HT1080 (cell line): ENCODE data around the gene IFI16. TPM values are rescaled to one million over a fixed set of nuclear protein-coding genes. Genes with fewer than 3 reads are reported as not detected.
"Not testable (repeated sequence)": the region's sequence is repeated elsewhere in the genome, so short reads cannot be mapped to it uniquely, and the experiment has no call there.

Source experiments
- DNase-seq: peaks from one replicate; pipeline ENCODE4 v3.0.0-alpha.2; 2015; ENCODE audit warnings: low read depth
- total RNA-seq: library from RNA; depleted of rRNA; stranded (reverse); fragments of >200 nt; shearing (Covaris generic); gene quantifications from 2 replicates; pipeline ENCODE4 v1.2.3, GENCODE V29; 2014; rRNA removed

The IFI16 gene
- total RNA-seq, 1 experiment from 2014 or later = 36.3 TPM

GRCh38 chr1:159092036-159092760 lies 82.5 kb downstream of the IFI16 start:
- peak; percentile 71 for DNase-seq

- DNase-seq = no peak
Measured at GRCh38 chr1:159098596-159098995, 88.9 kb downstream of the IFI16 start.

- DNase-seq = no peak
Measured at GRCh38 chr1:159100589-159100988, 90.9 kb downstream of the IFI16 start.

- not testable (repeated sequence) for DNase-seq
Measured at GRCh38 chr1:159103021-159103420, 93.3 kb downstream of the IFI16 start.

Other genes with a start within 250 kb of the IFI16 start
- gene OR6N1, start 237.7 kb upstream of the IFI16 start, total RNA-seq = not detected in 2 replicates
- not detected in 2 replicates for gene OR6N2, start 228.7 kb upstream of the IFI16 start, total RNA-seq
- gene MNDA, start 178.6 kb upstream of the IFI16 start, total RNA-seq = not detected in 2 replicates
- 0.26 TPM in 1 of 2 replicates, not detected in the other for gene PYHIN1, start 78.4 kb upstream of the IFI16 start, total RNA-seq
- gene AIM2, start 66.9 kb downstream of the IFI16 start, total RNA-seq = 1.2 and 3.2 TPM in 2 replicates
- 1.1 and 2.3 TPM in 2 replicates for gene CADM3, start 161.7 kb downstream of the IFI16 start, total RNA-seq
- gene ACKR1, start 195.0 kb downstream of the IFI16 start, total RNA-seq = not detected in 2 replicates